ENCODE measurements around the gene SOX5. TPM values are rescaled to one million over a fixed set of nuclear protein-coding genes. Genes with fewer than 3 reads are reported as not detected.

SOX5 gene
- polyA plus RNA-seq, 1 of the 3 experiments (the other 2 are of a cell fraction), result 0.21 TPM

DNA sequence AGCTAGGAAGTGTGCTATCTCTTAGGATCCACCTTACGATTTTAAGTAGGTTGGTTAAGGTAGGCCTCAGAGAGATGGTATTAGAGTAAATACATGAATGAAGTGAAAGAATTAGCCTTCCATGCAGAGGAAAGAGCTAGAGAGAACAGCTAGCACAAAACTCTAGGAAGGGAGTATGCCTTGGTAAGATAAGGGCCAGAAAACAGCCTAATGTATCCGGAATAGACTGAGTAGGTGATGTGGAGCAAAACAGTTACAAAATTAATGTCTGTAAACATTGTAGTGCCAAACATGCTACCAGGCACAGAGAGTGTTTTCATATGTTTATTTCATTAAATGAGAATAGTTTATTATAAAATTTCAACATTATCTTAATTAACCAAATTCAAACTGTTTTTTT is 315.1 kb downstream of the SOX5 start:
- no peaks in the 10 kb centered on the region for H3K27me3 ChIP-seq (ENCODE audit: insufficient read depth)
- no peaks in the 10 kb centered on the region for H3K36me3 ChIP-seq (replicated peaks in 1 of 2; ENCODE audit: control insufficient read depth in 1 of 2, insufficient read depth in 2 of 2, low read length in 1 of 2)
- no peaks in the 10 kb centered on the region for H4K20me1 ChIP-seq (ENCODE audit: insufficient read depth)
- TF ChIP-seq NRF1 (IDR thresholded peaks at IDR 0.05; ENCODE audit: low read depth, low read length) (no peak), RXRA (IDR thresholded peaks at IDR 0.05; ENCODE audit: borderline replicate concordance, low read depth) (no peak), GATA2 (CRISPR knock-in tag; IDR thresholded peaks at IDR 0.05) (no peak), ELF1 (IDR thresholded peaks at IDR 0.05) (no peak), NFIC (IDR thresholded peaks at IDR 0.05; ENCODE audit: borderline replicate concordance) (no peak), RCOR1 (IDR thresholded peaks at IDR 0.05; ENCODE audit: low read length) (no peak), FOXJ3 (CRISPR knock-in tag; IDR thresholded peaks at IDR 0.05) (no peak), JUND (IDR thresholded peaks at IDR 0.05) (no peak), EP300 (IDR thresholded peaks at IDR 0.05; ENCODE audit: borderline replicate concordance in 1 of 2, low read depth in 1 of 2, low read length in 1 of 2) (no peak), TAF1 (IDR thresholded peaks at IDR 0.05; ENCODE audit: borderline replicate concordance, low read depth, low read length) (no peak), TCF12 (IDR thresholded peaks at IDR 0.05) (no peak), REST (IDR thresholded peaks at IDR 0.05; ENCODE audit: low read depth, low read length) (no peak), MXI1 (IDR thresholded peaks at IDR 0.05; ENCODE audit: low read depth, low read length) (no peak), CHD2 (IDR thresholded peaks at IDR 0.05; ENCODE audit: low read length, partially characterized antibody) (no peak)
- TF ChIP-seq, protein P1, sequence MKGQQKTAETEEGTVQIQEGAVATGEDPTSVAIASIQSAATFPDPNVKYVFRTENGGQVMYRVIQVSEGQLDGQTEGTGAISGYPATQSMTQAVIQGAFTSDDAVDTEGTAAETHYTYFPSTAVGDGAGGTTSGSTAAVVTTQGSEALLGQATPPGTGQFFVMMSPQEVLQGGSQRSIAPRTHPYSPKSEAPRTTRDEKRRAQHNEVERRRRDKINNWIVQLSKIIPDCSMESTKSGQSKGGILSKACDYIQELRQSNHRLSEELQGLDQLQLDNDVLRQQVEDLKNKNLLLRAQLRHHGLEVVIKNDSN (IDR thresholded peaks at IDR 0.05; ENCODE audit: borderline replicate concordance, low read depth), result no peak
- TF ChIP-seq, protein P2, sequence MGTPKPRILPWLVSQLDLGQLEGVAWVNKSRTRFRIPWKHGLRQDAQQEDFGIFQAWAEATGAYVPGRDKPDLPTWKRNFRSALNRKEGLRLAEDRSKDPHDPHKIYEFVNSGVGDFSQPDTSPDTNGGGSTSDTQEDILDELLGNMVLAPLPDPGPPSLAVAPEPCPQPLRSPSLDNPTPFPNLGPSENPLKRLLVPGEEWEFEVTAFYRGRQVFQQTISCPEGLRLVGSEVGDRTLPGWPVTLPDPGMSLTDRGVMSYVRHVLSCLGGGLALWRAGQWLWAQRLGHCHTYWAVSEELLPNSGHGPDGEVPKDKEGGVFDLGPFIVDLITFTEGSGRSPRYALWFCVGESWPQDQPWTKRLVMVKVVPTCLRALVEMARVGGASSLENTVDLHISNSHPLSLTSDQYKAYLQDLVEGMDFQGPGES (IDR thresholded peaks at IDR 0.05; ENCODE audit: low read depth, low read length), result no peak
- no peak for DNase-seq
- H2AFZ ChIP-seq (ENCODE audit: low read depth), result no peak overlapping the region
- H3K79me2 ChIP-seq (ENCODE audit: insufficient read depth), result no peaks in the 10 kb centered on the region
- no peak overlapping the region for H3K27ac ChIP-seq (ENCODE audit: low read depth in 2 of 2, low read length in 1 of 2)
- CTCF ChIA-PET, result no interaction called here
- H3K9ac ChIP-seq, result no peak overlapping the region
- no peaks in the 10 kb centered on the region for H3F3A ChIP-seq (replicated peaks; ENCODE audit: insufficient read depth)
- POLR2A ChIA-PET, result no interaction called here
- H3K4me3 ChIP-seq (ENCODE audit: low read depth in 2 of 2, low read length in 1 of 2), result no peak overlapping the region
- peaks cover 0 to 2% of the 10 kb centered on the region in 2 experiments; a peak in 1 of 4 replicates for H3K4me1 ChIP-seq (ENCODE audit: control insufficient read depth in 1 of 2, insufficient read depth in 2 of 2, low read depth in 1 of 2, low read length in 1 of 2)
- no peaks in the 10 kb centered on the region for H3K9me2 ChIP-seq
- H3K9me3 ChIP-seq, result no peaks in the 10 kb centered on the region
- H3K4me2 ChIP-seq, result no peak overlapping the region
- WGBS (ENCODE audit: low lambda C conversion rate), result 55% methylated on average over 2 of the region's 2 CpGs

All from SK-N-SH (cell line).